IPS-15b (cell line): ENCODE results near the gene GMNC.
"Not testable (repeated sequence)": the region's sequence is repeated elsewhere in the genome, so short reads cannot be mapped to it uniquely, and the experiment has no call there.

Source experiments
- H3K27me3 ChIP-seq: one replicate; pipeline ENCODE4 v1.6.1; 2013; ENCODE audit warnings: low read length; ENCODE audit not compliant: control insufficient read depth, insufficient read depth
- H3K36me3 ChIP-seq: one replicate; pipeline ENCODE4 v1.6.1; 2013; ENCODE audit warnings: low read length; ENCODE audit not compliant: control insufficient read depth, insufficient read depth
- H3K4me1 ChIP-seq: one replicate; pipeline ENCODE4 v1.6.1; 2013; ENCODE audit warnings: mild to moderate bottlenecking, low read length; ENCODE audit not compliant: control insufficient read depth, insufficient read depth
- H3K4me3 ChIP-seq: one replicate; pipeline ENCODE4 v1.5.1; 2013; ENCODE audit warnings: low read depth, low read length
- H3K9ac ChIP-seq: one replicate; pipeline ENCODE4 v1.6.1; 2013; ENCODE audit warnings: low read depth, mild to moderate bottlenecking, low read length
- H3K9me3 ChIP-seq: one replicate; pipeline ENCODE4 v1.6.1; 2013; ENCODE audit warnings: mild to moderate bottlenecking, low read length; ENCODE audit not compliant: control insufficient read depth, insufficient read depth

The GMNC gene, protein sequence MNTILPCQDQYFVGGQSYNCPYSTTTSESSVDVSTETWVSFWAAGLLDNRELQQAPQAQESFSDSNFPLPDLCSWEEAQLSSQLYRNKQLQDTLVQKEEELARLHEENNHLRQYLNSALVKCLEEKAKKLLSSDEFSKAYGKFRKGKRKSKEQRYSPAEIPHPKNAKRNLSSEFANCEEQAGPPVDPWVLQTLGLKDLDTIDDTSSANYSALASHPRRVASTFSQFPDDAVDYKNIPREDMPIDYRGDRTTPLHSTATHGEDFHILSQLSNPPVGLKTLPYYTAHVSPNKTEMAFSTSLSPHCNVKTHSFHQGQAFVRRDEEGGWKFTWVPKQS

GRCh38 chr3:190862209-190863118 lies at the start of gene GMNC:
Gene GMNC (minus strand): TSS chr3:190862694. CDS start chr3:190862615, 79 bp downstream.
- Histone ChIP-seq H3K4me3 (peak within 1 kb of the TSS; percentile 83), H3K4me1 (no peaks in the 10 kb centered on the region), H3K9me3 (no peaks in the 10 kb centered on the region), H3K9ac (no peak within 1 kb of the TSS), H3K36me3 (no peaks in the 10 kb centered on the region), H3K27me3 (peaks cover 43% of the 10 kb centered on the region)

DNA sequence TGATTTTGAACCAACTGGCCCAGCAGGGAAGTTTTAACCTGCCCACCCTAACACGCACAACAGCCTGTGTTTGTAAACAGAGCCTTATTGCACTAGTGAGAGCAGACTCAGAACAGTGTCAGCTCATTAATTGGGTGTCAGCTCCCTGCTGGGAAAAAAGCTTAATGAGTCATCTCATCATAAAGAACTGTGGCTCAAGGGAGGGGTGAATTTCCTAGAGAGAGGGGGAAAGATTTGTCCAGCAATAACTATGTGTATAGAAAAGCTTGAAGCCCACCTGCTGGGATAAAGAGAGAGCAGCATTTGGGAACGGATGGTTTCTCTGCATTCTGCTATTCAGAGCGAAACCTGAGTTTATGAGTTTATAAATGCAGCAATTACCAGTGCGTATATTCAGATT lies 48.9 kb upstream of the GMNC start:
- no peaks in the 10 kb centered on the region for H3K36me3 ChIP-seq
- peaks cover 2% of the 10 kb centered on the region for H3K4me1 ChIP-seq
- no peaks in the 10 kb centered on the region for H3K27me3 ChIP-seq
- no peak overlapping the region for H3K4me3 ChIP-seq
- H3K9ac ChIP-seq = no peak overlapping the region
- no peaks in the 10 kb centered on the region for H3K9me3 ChIP-seq

GRCh38 chr3:190909908-190910307 lies 47.4 kb upstream of the GMNC start:
- Histone ChIP-seq H3K4me1 (peaks cover 2% of the 10 kb centered on the region), H3K9ac (no peak overlapping the region), H3K36me3 (no peaks in the 10 kb centered on the region), H3K27me3 (no peaks in the 10 kb centered on the region), H3K4me3 (no peak overlapping the region), H3K9me3 (peaks cover 5% of the 10 kb centered on the region)

DNA sequence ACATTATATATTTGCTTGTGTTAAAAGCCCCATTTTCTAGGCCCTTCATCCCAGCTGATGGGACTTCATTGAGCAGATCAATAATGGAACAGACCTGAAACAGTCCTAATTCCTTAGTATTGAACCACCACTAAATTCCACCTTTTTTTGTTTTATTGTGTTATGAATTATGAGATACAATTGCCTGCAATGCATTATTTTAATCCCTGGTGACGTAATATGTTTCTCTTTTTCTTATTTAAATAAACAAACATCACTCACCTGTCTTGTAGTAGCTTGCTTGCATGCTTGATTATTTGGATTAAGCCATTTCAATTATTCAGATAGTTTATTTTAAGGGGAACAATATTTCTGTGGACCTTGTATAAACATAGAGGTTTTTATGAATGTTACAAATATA lies 40.7 kb upstream of the GMNC start:
- H3K36me3 ChIP-seq = no peaks in the 10 kb centered on the region
- peaks cover 11% of the 10 kb centered on the region for H3K9me3 ChIP-seq
- no peaks in the 10 kb centered on the region for H3K4me1 ChIP-seq
- H3K27me3 ChIP-seq = no peaks in the 10 kb centered on the region
- H3K4me3 ChIP-seq = no peak overlapping the region
- H3K9ac ChIP-seq = no peak overlapping the region

DNA sequence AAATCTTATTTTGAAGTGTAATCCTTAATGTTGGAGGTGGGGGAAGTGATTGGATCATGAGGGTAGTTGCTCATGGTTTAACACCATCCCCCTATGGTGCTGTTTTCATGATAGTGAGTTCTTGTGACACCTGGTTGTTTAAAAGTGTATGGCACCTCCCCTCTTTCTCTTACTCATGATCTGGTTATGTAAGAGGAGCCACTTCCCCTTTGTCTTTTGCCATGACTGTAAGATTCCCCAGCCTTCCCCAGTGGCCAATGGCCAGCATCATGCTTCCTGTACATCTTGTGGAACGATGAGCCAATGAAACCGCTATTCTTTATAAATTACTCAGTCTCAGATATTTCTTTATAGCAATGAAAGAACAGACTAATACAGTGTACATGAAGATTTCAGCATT lies 39.8 kb upstream of the GMNC start:
- H3K36me3 ChIP-seq = no peaks in the 10 kb centered on the region
- H3K9me3 ChIP-seq = peaks cover 11% of the 10 kb centered on the region
- no peaks in the 10 kb centered on the region for H3K4me1 ChIP-seq
- no peak overlapping the region for H3K9ac ChIP-seq
- H3K4me3 ChIP-seq = no peak overlapping the region
- H3K27me3 ChIP-seq = no peaks in the 10 kb centered on the region

DNA sequence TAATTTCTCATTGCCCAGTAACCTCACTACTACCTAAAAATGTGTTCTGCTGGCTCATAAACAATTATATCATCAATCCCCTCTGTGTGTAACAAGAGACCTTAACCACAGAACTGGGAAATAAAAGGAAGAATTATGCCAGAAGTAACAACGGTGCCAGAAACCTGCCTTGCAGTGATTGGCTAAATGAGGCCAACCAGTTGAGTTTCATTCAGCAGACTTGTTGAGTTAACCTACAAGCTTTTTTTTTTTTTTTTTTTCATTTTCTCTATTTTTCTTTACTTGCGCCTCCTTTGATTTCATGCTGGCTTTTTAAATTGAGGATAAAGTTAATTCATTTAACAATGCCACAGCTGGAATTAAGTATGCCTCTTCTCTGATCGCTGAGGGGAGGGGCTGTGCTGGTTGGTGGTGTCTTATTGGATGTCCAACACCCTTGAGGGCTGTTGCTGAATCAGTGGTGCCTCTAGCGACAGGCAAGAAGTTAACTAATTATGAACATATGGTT lies 30.0 kb upstream of the GMNC start:
- Histone ChIP-seq H3K4me3 (no peak overlapping the region), H3K27me3 (no peaks in the 10 kb centered on the region), H3K9me3 (no peaks in the 10 kb centered on the region), H3K36me3 (no peaks in the 10 kb centered on the region), H3K4me1 (no peaks in the 10 kb centered on the region), H3K9ac (no peak overlapping the region)

DNA sequence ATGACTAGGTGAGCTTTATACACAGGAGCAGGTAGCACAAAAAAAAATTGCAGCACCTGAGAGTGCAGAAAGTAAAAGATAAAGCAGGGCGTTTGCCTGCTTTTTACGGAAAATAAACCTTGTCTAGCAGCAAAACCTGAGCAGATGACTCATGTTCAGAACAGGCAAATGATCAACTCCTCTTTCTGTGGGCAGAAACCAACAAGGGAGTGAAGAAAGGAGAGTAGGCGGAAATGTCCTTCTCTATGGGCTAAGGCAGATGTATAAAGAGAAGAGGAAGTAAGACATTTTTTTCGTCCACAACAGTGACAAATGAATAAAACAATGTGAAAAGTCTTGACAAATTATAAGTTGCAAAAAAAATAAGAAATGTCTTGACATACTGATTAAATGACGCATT lies 24.5 kb upstream of the GMNC start:
- Histone ChIP-seq H3K36me3 (no peaks in the 10 kb centered on the region), H3K9me3 (no peaks in the 10 kb centered on the region), H3K9ac (no peak overlapping the region), H3K27me3 (no peaks in the 10 kb centered on the region), H3K4me3 (no peak overlapping the region), H3K4me1 (no peaks in the 10 kb centered on the region)

- H3K36me3 ChIP-seq = no peaks in the 10 kb centered on the region
- no peak overlapping the region for H3K9ac ChIP-seq
- no peaks in the 10 kb centered on the region for H3K4me1 ChIP-seq
- H3K4me3 ChIP-seq = no peak overlapping the region
- no peaks in the 10 kb centered on the region for H3K27me3 ChIP-seq
- H3K9me3 ChIP-seq = no peaks in the 10 kb centered on the region
Measured at GRCh38 chr3:190883973-190884832, 21.7 kb upstream of the GMNC start.

GRCh38 chr3:190883141-190883540 lies 20.6 kb upstream of the GMNC start:
- H3K36me3 ChIP-seq = no peaks in the 10 kb centered on the region
- no peaks in the 10 kb centered on the region for H3K4me1 ChIP-seq
- no peak overlapping the region for H3K4me3 ChIP-seq
- H3K9ac ChIP-seq = no peak overlapping the region
- no peaks in the 10 kb centered on the region for H3K9me3 ChIP-seq
- no peaks in the 10 kb centered on the region for H3K27me3 ChIP-seq

DNA sequence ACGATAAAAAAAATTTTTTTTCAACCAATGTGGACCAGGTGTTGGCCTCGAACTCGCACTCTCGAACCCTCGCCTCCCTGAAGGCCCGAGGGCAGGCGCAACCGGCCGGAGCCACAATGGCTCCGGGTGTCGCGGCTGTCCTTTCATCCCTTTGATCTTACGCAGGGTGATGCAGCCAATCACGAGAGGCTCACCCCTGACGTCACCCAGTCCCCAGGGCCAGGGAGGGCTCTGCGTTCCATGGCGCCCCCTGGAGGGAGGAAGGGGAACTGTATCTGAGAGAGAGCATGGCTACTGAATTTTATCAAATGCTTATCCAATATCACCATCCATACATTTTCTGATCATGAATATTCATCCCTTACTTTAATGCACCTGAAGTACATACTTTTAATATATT lies 15.4 kb upstream of the GMNC start:
- H3K9me3 ChIP-seq = no peaks in the 10 kb centered on the region
- H3K9ac ChIP-seq = no peak overlapping the region
- no peaks in the 10 kb centered on the region for H3K36me3 ChIP-seq
- no peaks in the 10 kb centered on the region for H3K4me1 ChIP-seq
- no peaks in the 10 kb centered on the region for H3K27me3 ChIP-seq
- H3K4me3 ChIP-seq = no peak overlapping the region

DNA sequence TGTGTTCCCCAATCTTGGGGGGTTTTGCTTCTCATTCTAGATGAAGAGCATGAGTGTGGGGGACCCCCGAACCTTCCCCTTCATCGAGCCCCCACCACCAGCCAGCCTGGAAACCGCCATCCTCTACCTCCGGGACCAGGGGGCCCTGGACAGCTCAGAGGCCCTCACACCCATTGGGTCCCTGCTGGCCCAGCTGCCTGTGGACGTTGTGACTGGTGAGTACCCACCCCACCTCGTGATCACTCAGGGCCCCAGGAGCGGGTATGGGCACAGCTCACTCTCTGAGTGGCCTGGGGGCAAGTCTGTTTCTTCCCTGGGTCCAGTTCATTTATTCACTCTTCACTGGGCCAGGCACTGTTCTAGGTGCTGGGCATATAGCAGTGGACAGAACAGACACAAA lies 13.9 kb upstream of the GMNC start:
- H3K4me1 ChIP-seq = not testable (repeated sequence)

More for the DNA sequence above, 13.9 kb upstream of the GMNC start:
- not testable (repeated sequence) for H3K36me3 ChIP-seq, H3K9ac ChIP-seq, H3K27me3 ChIP-seq, H3K4me3 ChIP-seq, H3K9me3 ChIP-seq
